K562 (cell line): ENCODE measurements around the gene GPC1. TPM values are rescaled to one million over a fixed set of nuclear protein-coding genes. Genes with fewer than 3 reads are reported as not detected.

Source experiments
- ATAC-seq: fragments of 200-7000 bp; cut with Tn5 transposase; 3 replicates; pipeline ENCODE4 v1.9.1; 2020; ENCODE audit warnings: moderate library complexity
- BruUV-seq: library from RNA; stranded (reverse); fragments of 400-500 nt; replicated peaks from 2 replicates; lab custom pipeline; 2021; lab: Mats Ljungman, UMichigan
- CTCF ChIA-PET: fragments of 300-600 bp; formaldehyde crosslinking; extraction: SDS; loops from one replicate; lab custom pipeline; 2021; ENCODE audit warnings: low intra/inter-chr PET ratio; lab: Yijun Ruan, JAX
- POLR2A ChIA-PET: fragments of 300-600, 350-650 bp; sonication (Branson Sonifier 250); formaldehyde crosslinking; extraction: SDS; loops from one replicate; lab custom pipeline; 2021; ENCODE audit warnings: antibody characterized with exemption, inconsistent platforms; lab: Yijun Ruan, JAX
- DNase-seq, 4 experiments: peaks; one replicate each; pipeline versions ENCODE4 v3.0.0 to v3.0.0-alpha.2; 2011 to 2018; ENCODE audit warnings: low spot score in 3 of 4, mixed read lengths in 3 of 4; ENCODE audit errors: extremely low read depth in 1 of 4
- FAIRE-seq: peaks from 2 replicates; lab custom pipeline; 2011; peaks lifted over from hg19 to GRCh38; lab: Jason Lieb, UNC
- H2AFZ ChIP-seq: 2 replicates; pipeline ENCODE4 v1.6.0; 2011; ENCODE audit warnings: low read depth, low read length, control low read depth, inconsistent platforms
- H3K27ac ChIP-seq: fragments of 200-600 bp; 3 replicates; pipeline ENCODE4 v1.8.0; 2011; ENCODE audit warnings: low read depth, mild to moderate bottlenecking, control low read depth, inconsistent platforms, low read length, moderate library complexity, mixed read lengths; ENCODE audit errors: extremely low read depth
- H3K27me3 ChIP-seq, 2 experiments: fragments of 300-600 bp in 1 of 2; 2 replicates in 1 of 2; 3 replicates in 1 of 2; pipeline versions ENCODE4 v1.6.0 to v1.8.0; 2011; ENCODE audit warnings: inconsistent platforms in 2 of 2, low read length in 2 of 2, mild to moderate bottlenecking in 1 of 2, mixed read lengths in 1 of 2, moderate library complexity in 1 of 2; ENCODE audit not compliant: control insufficient read depth in 2 of 2, insufficient read depth in 2 of 2
- H3K36me3 ChIP-seq: fragments of 300-600 bp; 3 replicates; pipeline ENCODE4 v1.8.0; 2011; ENCODE audit warnings: mild to moderate bottlenecking, low read length, inconsistent platforms; ENCODE audit not compliant: control insufficient read depth, insufficient read depth
- H3K4me1 ChIP-seq, 2 experiments: fragments of 200-600 bp in 1 of 2; replicated peaks in 1 of 2; 2 replicates in 1 of 2; 3 replicates in 1 of 2; pipeline versions ENCODE4 v1.5.1 to v1.8.0; 2011; ENCODE audit warnings: inconsistent platforms in 2 of 2, low read length in 2 of 2, mild to moderate bottlenecking in 1 of 2, mixed read lengths in 1 of 2, moderate library complexity in 1 of 2; ENCODE audit not compliant: control insufficient read depth in 2 of 2, insufficient read depth in 2 of 2
- H3K4me2 ChIP-seq: 2 replicates; pipeline ENCODE4 v1.6.1; 2011; ENCODE audit warnings: low read length, control low read depth, inconsistent platforms, mixed read lengths; ENCODE audit not compliant: insufficient read depth
- H3K4me3 ChIP-seq: fragments of 200-600 bp; sonication (generic), shearing (Covaris generic); 2 replicates; pipeline ENCODE4 v1.5.1; 2016; ENCODE audit warnings: control low read depth, inconsistent platforms
- H3K79me2 ChIP-seq: fragments of 200-600 bp; 3 replicates; pipeline ENCODE4 v1.8.0; 2011; ENCODE audit warnings: low read length, inconsistent platforms; ENCODE audit not compliant: control insufficient read depth, insufficient read depth
- H3K9ac ChIP-seq, 2 experiments: 2 replicates each; pipeline versions ENCODE4 v1.6.0 to v1.6.1; 2011; ENCODE audit warnings: low read depth in 2 of 2, low read length in 2 of 2, control low read depth in 1 of 2, inconsistent platforms in 1 of 2, mild to moderate bottlenecking in 1 of 2, mixed read lengths in 1 of 2; ENCODE audit not compliant: insufficient read depth in 1 of 2
- H3K9me1 ChIP-seq: one replicate; pipeline ENCODE4 v1.6.0; 2011; ENCODE audit warnings: inconsistent platforms, mild to moderate bottlenecking, low read length, moderate library complexity; ENCODE audit not compliant: control insufficient read depth, insufficient read depth
- H3K9me3 ChIP-seq: replicated peaks from 2 replicates; pipeline ENCODE4 v1.5.1; 2011; ENCODE audit warnings: low read depth, low read length, inconsistent platforms; ENCODE audit not compliant: control insufficient read depth, insufficient read depth
- H4K20me1 ChIP-seq: replicated peaks from 2 replicates; pipeline ENCODE4 v1.6.1; 2011; ENCODE audit warnings: low read length, inconsistent platforms, mixed read lengths; ENCODE audit not compliant: control insufficient read depth, insufficient read depth
- ATF2 ChIP-seq: sonication (generic); formaldehyde crosslinking; IDR thresholded peaks from 2 replicates; pipeline ENCODE4 v1.8.1; 2022; ENCODE audit warnings: missing genetic modification reagents
- BRCA1 ChIP-seq, 2 experiments: fragments of 450-650 bp in 1 of 2; sonication (generic) in 1 of 2; formaldehyde crosslinking in 1 of 2; IDR thresholded peaks; 2 replicates each; pipeline versions ENCODE4 v1.5.0 to v1.6.1; 2017 to 2020; ENCODE audit warnings: mild to moderate bottlenecking in 1 of 2, missing genetic modification reagents in 1 of 2
- GABPB2 ChIP-seq: fragments of 250-450 bp; sonication (Bioruptor Pico); conservative IDR thresholded peaks from 2 replicates; pipeline ENCODE4 v1.5.1; 2021; ENCODE audit warnings: mild to moderate bottlenecking
- HDAC3 ChIP-seq: fragments of 450-650 bp; IDR thresholded peaks from 2 replicates; pipeline ENCODE4 v1.6.1; 2018; ENCODE audit warnings: borderline replicate concordance, mild to moderate bottlenecking, moderate library complexity; ENCODE audit not compliant: partially characterized antibody
- HNRNPL ChIP-seq: fragments of 200-400 bp; formaldehyde crosslinking; IDR thresholded peaks from 2 replicates; pipeline ENCODE4 v1.6.1; 2017; ENCODE audit warnings: low read depth, mild to moderate bottlenecking, low read length
- JUNB ChIP-seq: fragments of 450-650 bp; formaldehyde crosslinking; conservative IDR thresholded peaks from 2 replicates; pipeline ENCODE4 v1.4.0; 2020; ENCODE audit warnings: mild to moderate bottlenecking
- KDM2B ChIP-seq: fragments of 250-450 bp; sonication (Bioruptor Pico); IDR thresholded peaks from 2 replicates; pipeline ENCODE4 v1.8.0; 2021; ENCODE audit warnings: mild to moderate bottlenecking, moderate library complexity
- MTA1 ChIP-seq: fragments of 450-650 bp; IDR thresholded peaks from 2 replicates; pipeline ENCODE4 v1.6.1; 2017; ENCODE audit warnings: borderline replicate concordance
- PTBP1 ChIP-seq: fragments of 200-400 bp; formaldehyde crosslinking; IDR thresholded peaks from 2 replicates; pipeline ENCODE4 v1.6.1; 2017; ENCODE audit warnings: low read depth, low read length
- RBFOX2 ChIP-seq: fragments of 200-400 bp; formaldehyde crosslinking; IDR thresholded peaks from 2 replicates; pipeline ENCODE4 v1.6.1; 2017; ENCODE audit warnings: low read depth, mild to moderate bottlenecking, low read length, moderate library complexity
- SIRT6 ChIP-seq: IDR thresholded peaks from one replicate; pipeline ENCODE4 v1.6.1; 2012; ENCODE audit warnings: low read depth, mild to moderate bottlenecking, control low read depth, inconsistent platforms, low read length, moderate library complexity
- U2AF2 ChIP-seq: fragments of 200-400 bp; formaldehyde crosslinking; optimal IDR thresholded peaks from 2 replicates; pipeline ENCODE3; 2017; ENCODE audit warnings: low read depth, mild to moderate bottlenecking, low read length
- ZBTB2 ChIP-seq: fragments of 450-650 bp; IDR thresholded peaks from 2 replicates; pipeline ENCODE4 v1.6.1; 2016; ENCODE audit warnings: antibody characterized with exemption
- ZNF124 ChIP-seq: sonication (generic); formaldehyde crosslinking; IDR thresholded peaks from 2 replicates; pipeline ENCODE4 v1.8.1; 2022; ENCODE audit warnings: missing genetic modification reagents
- ZNF175 ChIP-seq: fragments of 200-800 bp; sonication (Bioruptor generic); IDR thresholded peaks from 2 replicates; pipeline ENCODE4 v1.6.1; 2016; ENCODE audit warnings: low read depth, mild to moderate bottlenecking, missing genetic modification characterization, missing compliant biosample characterization
- ZNF232 ChIP-seq: sonication (generic); formaldehyde crosslinking; IDR thresholded peaks from 2 replicates; pipeline ENCODE4 v1.8.0; 2022; ENCODE audit warnings: mild to moderate bottlenecking, missing genetic modification reagents
- ZNF24 ChIP-seq: fragments of 450-650 bp; IDR thresholded peaks from 2 replicates; pipeline ENCODE4 v1.6.1; 2016
- ZNF583 ChIP-seq: fragments of 250-450 bp; sonication (Bioruptor Pico); IDR thresholded peaks from 2 replicates; pipeline ENCODE4 v1.4.0; 2020
- WGBS: fragments of 100-300 bp; shearing (Covaris generic); methylation state at CpG from one replicate; pipeline ENCODE4 v1.1.6; 2016; ENCODE audit warnings: low coverage, mixed read lengths; ENCODE audit not compliant: insufficient coverage; ENCODE audit errors: missing lambda C conversion rate; 5-methylcytosine and 5-hydroxymethylcytosine counted together
- in situ Hi-C: fragments of 300-500 bp; cut with MboI; formaldehyde crosslinking; loops from 4 replicates; pipeline ENCODE4 v1.15.0; 2018; ENCODE audit warnings: inconsistent platforms, mixed read lengths
- intact Hi-C: fragments of 100-400 bp; cut with micrococcal nuclease; formaldehyde crosslinking; loops from 2 replicates; pipeline ENCODE4 v1.14.2; 2022
- polyA plus RNA-seq, 8 experiments: library from polyadenylated mRNA; depleted of rRNA in 4 of 8; stranded (reverse) in 5 of 8; unstranded in 3 of 8; fragments of >200 nt; fragmentation: Nextera tagmentation in 2 of 8; fragmentation: Illumina TruSeq in 1 of 8; extraction: Ambion mirVana in 2 of 8; extraction: Trizol in 1 of 8; gene quantifications; 2 replicates each; pipeline versions ENCODE4 v1.2.1 to v1.2.3, GENCODE V29; 2011 to 2014; ENCODE audit warnings: inconsistent platforms in 1 of 8, missing spikeins in 1 of 8
- total RNA-seq, 7 experiments: library from RNA; depleted of rRNA in 6 of 7; stranded (reverse); fragments of >200 nt in 6 of 7; fragmentation: Illumina TruSeq in 2 of 7; extraction: Trizol in 2 of 7; gene quantifications; 2 replicates each; pipeline versions ENCODE4 v1.2.1 to v1.2.3, GENCODE V29; 2011 to 2021; ENCODE audit warnings: low replicate concordance in 1 of 7
- TF ChIP-seq, protein P1 (sequence below): sonication (generic); formaldehyde crosslinking; IDR thresholded peaks from 2 replicates; pipeline ENCODE4 v1.8.0; 2022; ENCODE audit warnings: mild to moderate bottlenecking, missing genetic modification reagents, borderline replicate concordance

GPC1 gene
- total and polyA plus RNA-seq, 9 of the 15 experiments (the other 6 are each of a cell fraction or from before 2014, with no cell fraction given) = 0.07 to 0.82 (median 0.14) TPM; not detected in 3

- H3K9ac ChIP-seq = no peak overlapping the region
- CTCF ChIA-PET = no interaction called here
- in situ Hi-C loops = no loop called here
Observed at GRCh38 chr2:240411261-240412160, 24.0 kb upstream of the GPC1 start.

More at GRCh38 chr2:240411261-240412160, 24.0 kb upstream of the GPC1 start:
- no peaks in the 10 kb centered on the region for H3K79me2 ChIP-seq
- H3K27me3 ChIP-seq = peaks cover 2 to 41% of the 10 kb centered on the region in 2 experiments; a peak in 4 of 5 replicates
- no peak for FAIRE-seq
- H3K27ac ChIP-seq = no peak overlapping the region
- no peaks in the 10 kb centered on the region for H3K4me1 ChIP-seq
- BruUV-seq = no TSS peak
- H2AFZ ChIP-seq = no peak overlapping the region
- 4% methylated on average over 8 of the region's 28 CpGs for WGBS
- H3K4me2 ChIP-seq = no peak overlapping the region
- POLR2A ChIA-PET = no interaction called here
- no peak for DNase-seq
- no peak overlapping the region for H3K4me3 ChIP-seq
- TF ChIP-seq ZNF24 (no peak), JUNB (CRISPR knock-in tag) (no peak), KDM2B (CRISPR knock-in tag) (no peak), ZNF583 (CRISPR knock-in tag) (no peak), RBFOX2 (no peak), ZNF175 (CRISPR knock-in tag) (no peak), MTA1 (no peak), U2AF2 (no peak), BRCA1 (IDR thresholded peaks at IDR 0.05) (no peak), BRCA1 (CRISPR knock-in tag; IDR thresholded peaks at IDR 0.05) (no peak), ZNF124 (CRISPR knock-in tag) (no peak), GABPB2 (CRISPR knock-in tag) (no peak), ATF2 (CRISPR knock-in tag) (no peak), PTBP1 (no peak), ZNF232 (CRISPR knock-in tag) (no peak), ZBTB2 (no peak), HDAC3 (no peak), HNRNPL (no peak), SIRT6 (no peak)
- TF ChIP-seq, protein P1, sequence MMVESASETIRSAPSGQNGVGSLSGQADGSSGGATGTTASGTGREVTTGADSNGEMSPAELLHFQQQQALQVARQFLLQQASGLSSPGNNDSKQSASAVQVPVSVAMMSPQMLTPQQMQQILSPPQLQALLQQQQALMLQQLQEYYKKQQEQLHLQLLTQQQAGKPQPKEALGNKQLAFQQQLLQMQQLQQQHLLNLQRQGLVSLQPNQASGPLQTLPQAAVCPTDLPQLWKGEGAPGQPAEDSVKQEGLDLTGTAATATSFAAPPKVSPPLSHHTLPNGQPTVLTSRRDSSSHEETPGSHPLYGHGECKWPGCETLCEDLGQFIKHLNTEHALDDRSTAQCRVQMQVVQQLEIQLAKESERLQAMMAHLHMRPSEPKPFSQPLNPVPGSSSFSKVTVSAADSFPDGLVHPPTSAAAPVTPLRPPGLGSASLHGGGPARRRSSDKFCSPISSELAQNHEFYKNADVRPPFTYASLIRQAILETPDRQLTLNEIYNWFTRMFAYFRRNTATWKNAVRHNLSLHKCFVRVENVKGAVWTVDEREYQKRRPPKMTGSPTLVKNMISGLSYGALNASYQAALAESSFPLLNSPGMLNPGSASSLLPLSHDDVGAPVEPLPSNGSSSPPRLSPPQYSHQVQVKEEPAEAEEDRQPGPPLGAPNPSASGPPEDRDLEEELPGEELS (CRISPR knock-in tag) = no peak
- H4K20me1 ChIP-seq = no peaks in the 10 kb centered on the region
- H3K9me1 ChIP-seq = no peaks in the 10 kb centered on the region
- H3K36me3 ChIP-seq = no peaks in the 10 kb centered on the region
- intact Hi-C loops = no loop called here
- ATAC-seq = no peak
- H3K9me3 ChIP-seq = no peaks in the 10 kb centered on the region
